HG02642 (cell line): ENCODE results near the gene TXLNA.
"Not testable (repeated sequence)": the region's sequence is repeated elsewhere in the genome, so short reads cannot be mapped to it uniquely, and the experiment has no call there.

Experiments used
- ATAC-seq: cut with Tn5 transposase; IDR thresholded peaks from one replicate; pipeline ENCODE4 v1.9.1; 2021; ENCODE audit warnings: mild to moderate bottlenecking; ENCODE audit not compliant: unreplicated experiment, poor library complexity

TXLNA gene

DNA sequence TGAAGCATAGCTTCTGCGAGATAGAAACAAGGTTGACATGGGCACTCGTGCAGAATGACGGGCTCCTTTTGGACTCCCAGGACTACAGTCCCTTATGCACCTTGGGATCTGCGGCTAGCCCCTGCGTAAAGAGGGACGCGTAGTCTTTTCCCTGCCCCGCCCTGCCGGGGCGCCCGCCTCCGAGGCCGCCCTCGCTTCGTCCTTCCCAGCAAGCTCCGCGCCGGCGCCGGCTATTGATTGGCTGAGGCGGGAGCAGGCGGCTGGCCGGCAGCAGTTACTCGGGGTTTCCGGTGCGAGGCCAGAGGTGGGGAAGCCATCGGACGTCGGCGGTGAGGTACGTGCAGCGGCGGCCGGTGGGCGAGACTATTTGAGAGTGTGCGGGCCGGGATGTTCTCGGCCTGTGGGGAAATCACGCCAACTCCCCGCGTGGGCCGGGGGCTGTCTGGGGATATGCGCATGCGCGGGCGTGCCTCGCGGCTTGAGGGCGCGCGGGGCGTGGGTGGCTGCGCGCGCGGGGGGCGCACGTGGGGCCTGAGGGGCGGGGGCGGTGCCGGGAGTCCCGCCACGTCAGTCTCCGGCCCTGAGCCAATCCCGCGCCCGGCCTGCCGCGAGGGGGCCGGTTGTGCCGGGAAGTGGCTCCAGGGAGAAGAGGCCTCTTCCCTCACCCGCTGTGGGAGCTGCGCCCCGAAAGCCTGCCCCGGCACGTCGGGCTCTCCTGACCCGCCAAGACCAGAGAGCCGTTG, at the start of gene TXLNA:
TSS of gene TXLNA (plus strand) at position 233 of the 743 bp plus-strand sequence. CDS start 671 bp downstream, outside the sequence.
- peak; percentile 86 for ATAC-seq

DNA sequence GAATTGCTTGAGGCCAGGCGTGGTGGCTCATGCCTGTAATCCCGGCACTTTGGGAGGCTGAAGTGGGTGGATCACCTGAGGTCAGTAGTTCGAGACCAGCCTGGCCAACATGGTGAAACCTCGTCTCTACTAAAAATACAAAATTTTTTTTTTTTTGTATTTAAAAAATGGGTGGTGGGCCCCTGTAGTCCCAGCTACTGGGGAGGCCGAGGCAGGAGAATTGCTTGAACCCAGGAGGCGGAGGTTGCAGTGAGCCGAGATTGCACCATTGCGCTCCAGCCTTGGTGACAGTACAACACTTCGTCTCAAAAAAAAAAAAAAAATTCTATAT, 45.6 kb upstream of the TXLNA start:
- not testable (repeated sequence) for ATAC-seq

DNA sequence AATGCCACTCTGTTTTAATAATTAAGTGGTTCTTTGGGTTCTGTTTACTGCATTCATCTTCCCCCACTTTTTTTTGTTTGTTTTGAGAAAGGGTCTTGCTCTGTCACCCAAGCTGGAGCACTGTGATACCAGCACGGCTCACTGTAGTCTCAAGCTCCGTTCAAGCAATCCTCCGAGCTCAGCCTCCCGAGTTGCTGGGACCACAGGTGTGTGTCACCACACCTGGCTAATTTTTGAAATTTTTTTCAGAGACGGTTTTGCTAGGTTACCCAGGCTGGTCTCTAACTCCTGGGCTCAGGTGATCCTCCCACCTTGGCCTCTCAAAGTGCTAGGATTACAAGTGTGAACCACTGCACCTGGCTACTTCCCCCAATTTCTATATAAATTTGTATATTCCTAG, 42.4 kb upstream of the TXLNA start:
- ATAC-seq = no peak

DNA sequence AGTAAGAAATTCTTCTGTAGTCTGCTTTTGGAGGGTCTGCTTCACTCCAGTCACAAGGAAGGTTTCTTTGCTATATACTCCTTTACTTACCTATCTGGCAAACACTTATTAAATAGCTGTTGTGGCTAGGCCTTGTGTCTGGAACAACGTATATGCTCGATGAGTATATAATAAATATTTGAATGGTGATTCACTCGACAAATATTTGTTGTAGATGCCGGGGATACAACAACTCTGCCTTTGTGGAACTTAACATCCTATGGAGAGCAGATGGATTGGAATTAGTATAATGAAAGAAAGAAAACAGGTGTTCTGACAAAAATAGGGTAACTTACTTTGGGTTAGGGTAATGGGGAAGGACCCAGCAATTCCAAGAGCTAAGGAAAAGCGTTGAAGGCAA, 40.5 kb upstream of the TXLNA start:
- no peak for ATAC-seq

DNA sequence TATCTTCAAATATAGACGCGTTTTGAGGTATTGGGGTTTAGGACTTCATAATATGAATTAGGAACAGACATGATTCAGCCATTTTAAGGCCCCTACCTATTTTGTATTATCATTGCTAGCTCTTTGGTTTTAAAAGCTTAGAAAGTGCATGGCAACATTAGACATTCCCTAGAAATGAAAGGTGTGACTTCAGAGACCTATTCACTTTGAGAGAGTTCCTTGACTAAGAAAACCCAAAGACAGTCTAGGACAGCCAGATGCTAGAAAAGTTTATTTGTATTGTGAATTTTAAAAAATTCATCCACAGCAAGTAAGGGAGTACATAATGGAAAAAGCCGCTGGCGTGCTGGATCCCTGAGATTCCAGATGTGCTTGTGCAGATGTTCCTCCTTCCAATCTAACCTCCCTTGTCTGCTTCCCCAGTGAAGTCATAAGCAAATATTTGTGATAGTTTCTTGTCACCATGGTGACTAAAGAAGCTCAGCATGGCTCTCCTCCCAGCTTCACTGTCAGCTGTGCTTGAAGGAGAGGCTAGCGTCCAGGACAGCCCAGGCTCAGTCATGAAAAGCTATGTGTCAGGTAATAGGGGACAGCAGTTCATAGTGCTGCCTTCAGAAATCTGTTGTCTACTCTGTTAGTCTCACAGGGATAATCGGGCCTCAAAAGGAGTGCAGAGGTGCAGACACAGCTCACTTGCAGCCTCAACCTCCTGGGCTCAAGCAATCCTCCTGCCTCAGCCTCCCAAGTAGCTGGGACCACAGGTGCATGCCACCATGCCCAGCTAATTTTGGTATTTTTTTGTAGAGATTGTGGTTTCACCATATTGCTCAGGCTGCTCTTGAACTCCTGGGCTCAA, 36.8 kb upstream of the TXLNA start:
- no peak for ATAC-seq

DNA sequence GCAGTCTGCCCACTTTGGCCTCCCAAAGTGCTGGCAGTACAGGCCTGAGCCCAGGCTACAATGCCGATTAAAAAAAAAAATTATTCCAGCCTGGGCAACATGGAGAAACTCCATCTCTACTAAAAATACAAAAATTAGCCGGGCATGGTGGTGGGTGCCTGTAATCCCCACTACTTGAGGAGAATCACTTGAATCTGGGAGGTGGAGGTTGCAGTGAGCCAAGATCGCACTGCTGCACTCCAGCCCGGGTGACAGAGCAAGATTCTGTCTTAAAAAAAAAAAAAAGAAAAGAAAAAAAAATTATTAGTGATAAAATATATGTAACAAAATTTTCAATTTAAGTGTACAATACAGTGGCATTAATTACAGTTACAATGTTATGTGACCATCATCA, 36.2 kb upstream of the TXLNA start:
- ATAC-seq = not testable (repeated sequence)

DNA sequence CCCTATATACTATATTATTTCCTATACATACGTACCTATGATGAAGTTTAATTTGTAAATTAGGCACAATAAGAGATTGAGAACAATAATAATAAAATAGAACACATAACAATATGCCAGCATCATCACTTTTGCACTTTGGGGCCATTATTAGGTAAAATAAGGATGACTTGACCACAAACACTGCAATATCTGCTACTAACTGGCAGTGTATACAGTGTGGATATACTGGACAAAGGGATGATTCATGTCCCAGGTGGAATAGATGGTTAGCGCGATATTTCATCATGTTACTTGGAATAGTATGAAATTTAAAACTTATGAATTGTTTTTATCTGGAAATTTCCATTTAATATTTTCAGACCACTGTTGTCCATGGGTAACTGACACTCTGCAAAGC, 35.4 kb upstream of the TXLNA start:
- no peak for ATAC-seq

DNA sequence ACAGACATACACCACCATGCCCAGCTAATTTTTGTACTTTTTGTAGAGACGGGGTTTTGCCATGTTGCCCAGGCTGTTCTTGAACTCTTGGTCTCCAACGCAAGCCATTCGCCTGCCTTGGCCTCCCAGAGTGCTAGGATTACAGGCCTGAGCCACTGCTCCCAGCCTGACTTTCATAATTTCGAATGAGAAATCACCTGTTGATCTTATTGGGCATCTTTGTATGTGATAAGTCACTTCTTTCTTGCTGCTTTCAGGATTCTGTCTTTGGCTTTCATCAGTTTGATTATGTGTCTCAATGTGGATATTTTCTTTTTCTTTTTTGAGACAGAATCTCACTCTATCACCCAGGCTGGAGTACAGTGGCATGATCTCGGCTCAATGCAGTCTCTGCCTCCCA, 31.7 kb upstream of the TXLNA start:
- ATAC-seq = not testable (repeated sequence)

DNA sequence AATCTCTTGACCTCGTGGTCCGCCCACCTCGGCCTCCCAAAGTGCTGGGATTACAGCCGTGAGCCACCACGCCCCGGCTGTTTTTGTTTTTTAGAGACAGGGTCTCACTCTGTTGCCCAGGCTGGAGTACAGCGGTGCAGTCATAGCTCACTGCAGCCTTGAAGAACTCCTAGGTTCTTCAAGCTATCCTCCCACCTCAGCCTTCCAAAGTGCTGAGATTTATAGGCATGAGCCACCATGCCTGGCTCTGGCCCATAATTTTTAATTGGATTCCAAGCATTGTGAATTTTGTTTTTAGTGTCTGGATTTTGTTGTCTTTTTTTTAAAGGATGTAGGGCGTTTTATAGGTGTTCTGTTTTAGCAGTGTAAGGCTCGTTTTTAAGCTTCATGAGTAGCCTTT, 28.6 kb upstream of the TXLNA start:
- ATAC-seq = no peak

DNA sequence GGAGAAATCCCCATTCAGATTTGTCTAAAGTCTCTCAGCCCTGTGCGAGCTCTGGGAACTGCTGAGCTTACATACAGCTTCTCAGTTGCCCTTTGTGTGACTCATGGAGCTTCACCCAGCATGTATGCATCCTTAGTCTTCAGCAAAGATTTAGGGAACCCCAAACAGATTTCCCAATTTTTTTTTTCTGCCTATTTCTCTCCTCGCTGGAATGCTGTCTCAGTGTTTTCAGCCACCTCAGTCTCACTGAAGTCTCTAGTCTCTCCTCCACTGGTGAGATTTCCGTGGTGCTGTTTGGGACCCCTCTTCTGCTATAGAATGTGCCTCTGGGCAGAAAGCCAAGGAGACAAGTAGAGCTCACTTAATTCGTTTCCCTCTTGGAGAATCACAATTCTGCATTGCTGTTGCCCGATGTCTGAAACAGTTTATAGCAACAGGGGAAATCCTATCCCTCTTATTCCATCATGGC, 28.1 kb upstream of the TXLNA start:
- no peak for ATAC-seq

DNA sequence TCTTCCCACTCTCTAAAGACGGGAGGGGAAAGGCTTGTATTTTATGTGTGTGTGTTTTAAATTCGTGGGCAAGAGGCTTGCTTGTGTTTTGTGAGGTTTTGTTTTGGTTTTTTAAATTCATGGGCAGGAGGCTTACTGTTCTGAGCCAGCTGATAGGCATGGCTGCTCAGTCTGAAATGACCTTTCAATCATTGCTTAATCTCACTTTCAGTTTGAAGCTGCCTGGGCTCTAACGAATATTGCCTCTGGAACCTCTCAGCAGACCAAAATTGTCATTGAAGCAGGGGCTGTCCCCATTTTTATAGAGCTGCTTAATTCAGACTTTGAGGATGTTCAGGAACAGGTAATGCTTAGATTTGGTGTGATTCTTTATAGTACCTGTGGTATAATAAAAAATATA, 20.3 kb upstream of the TXLNA start:
- no peak for ATAC-seq

DNA sequence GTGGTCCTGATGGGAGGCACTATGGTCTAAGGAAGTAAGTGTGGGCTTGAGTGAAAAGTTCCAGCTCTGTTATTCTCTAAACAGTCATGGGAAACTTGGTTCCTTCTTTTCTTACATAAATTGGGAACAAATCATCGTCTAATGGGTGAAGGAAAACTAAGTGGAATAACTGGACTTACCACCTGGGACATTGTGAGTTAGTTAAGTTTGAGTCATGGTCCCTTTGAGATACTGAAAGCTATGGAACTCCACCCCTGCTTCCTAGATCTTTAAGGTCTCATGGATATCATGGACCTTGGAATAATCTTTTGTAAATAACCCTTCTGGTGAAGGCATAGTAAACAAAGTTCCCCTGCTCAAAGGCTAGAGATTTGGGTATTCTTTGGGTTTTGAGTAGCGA, 16.1 kb upstream of the TXLNA start:
- no peak for ATAC-seq

DNA sequence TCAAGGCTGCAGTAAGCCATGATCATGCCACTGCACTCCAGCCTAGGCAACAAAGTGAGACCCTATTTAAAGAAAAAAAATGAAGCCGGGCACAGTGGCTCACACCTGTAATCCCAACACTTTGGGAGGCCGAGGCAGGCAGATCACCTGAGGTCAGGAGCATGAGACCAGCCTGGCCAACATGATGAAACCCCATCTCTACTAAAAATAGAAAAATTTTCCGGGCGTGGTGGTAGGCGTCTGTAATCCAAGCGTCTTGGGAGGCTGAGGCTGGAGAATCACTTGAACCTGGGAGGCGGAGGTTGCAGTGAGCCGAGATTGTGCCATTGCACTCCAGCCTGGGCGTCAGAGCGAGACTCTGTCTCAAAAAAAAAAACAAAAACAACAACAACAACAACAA, 13.8 kb upstream of the TXLNA start:
- not testable (repeated sequence) for ATAC-seq

DNA sequence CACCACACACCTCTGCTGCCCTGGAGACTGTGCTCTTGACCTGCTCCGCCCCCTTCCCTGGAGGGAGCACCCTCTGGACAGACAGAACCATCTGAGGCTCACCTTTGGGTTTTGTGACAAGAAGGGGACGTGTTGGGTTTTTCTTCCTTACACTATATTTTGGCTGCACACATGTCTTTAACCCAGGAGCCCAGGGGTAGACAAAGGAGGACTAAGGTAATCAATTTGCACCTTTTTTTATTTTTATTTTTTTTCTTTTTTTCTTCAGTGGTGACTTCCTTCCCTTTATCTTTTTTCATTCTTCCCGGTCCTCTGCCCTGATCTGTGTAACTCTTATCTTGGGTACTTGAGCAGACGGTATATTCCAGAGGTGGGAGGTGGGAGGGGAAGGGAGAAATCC, 8.5 kb upstream of the TXLNA start:
- no peak for ATAC-seq

DNA sequence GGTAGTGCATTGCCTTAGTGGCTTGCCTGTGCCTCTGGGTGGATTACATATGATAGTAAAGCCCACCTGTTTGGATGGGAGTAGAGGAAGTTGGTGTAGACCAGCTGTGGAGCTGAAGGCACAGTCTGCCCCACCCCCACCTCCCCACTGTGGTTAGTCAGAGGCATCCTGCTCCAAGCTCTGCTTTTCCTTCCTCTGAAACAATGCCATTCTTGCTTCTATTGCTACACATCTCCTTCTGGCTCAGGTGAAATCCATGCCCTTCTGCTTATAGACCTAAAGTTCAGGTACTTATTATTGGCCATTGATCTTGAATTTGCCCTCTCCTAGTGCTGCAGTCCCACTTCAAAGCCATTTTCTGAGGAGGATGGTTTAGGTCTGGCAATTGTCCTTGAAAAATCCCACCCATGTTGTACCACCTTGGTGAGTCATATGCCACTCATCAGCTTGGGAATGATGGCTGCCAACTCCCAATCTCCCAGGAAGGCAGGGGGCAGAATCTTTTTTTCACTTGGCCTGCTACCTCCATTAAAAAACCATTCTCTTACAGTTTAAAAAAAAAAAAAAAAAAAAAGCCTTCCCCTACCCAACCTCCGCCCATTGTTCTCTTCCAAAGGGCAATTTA, 6.7 kb upstream of the TXLNA start:
- ATAC-seq = no peak

DNA sequence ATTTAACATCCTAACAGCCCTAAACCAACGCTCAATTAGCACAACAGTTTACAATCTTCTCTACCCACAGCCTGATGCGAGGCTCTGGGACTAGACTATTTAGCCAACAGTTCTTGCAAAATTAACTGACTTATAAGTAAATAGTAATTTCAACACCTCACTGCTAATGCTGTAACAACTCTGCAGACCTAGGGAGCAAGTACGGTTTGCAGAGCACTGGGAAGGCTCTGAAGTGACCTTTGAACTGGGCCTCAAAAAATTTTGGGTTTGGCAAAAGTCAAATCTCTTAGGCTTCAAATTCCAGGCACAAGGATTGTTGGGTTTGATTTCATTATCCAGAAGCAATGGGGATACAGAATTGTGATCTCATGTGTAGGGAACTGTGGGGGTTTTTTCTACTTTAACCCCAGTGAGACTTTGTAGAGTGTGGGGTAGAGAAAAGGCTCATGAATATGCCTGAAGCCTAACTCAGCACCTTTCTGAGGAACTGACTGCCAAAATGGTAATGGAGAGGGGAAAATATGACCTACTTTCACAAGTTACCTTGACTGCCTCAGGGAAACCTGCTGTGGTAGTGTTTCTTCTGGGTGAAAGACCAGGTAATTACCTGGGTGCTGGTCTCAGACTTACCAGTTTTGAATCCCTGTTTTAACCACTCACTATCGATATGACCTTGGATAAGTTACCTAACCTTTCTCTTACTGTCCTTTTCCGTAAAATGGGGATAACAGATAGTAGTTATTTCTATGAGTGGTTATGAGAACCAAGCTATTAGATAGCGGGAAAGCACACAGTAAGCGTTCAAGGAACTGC, 889 bp upstream of the TXLNA start:
- ATAC-seq = no peak

DNA sequence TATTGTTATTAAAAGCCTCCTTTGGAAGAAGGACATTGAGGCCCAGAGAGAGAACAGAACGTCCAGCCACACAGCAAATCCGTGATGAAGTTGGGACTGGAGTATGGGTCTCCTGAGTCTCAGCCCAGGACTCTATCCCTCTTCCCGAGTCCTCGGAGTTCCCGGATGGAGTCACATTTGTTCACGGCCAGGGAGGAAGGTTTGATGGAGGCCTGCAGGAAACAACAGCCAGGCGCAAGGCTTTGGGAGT, 357 bp upstream of the TXLNA start:
- ATAC-seq = peak; percentile 3

DNA sequence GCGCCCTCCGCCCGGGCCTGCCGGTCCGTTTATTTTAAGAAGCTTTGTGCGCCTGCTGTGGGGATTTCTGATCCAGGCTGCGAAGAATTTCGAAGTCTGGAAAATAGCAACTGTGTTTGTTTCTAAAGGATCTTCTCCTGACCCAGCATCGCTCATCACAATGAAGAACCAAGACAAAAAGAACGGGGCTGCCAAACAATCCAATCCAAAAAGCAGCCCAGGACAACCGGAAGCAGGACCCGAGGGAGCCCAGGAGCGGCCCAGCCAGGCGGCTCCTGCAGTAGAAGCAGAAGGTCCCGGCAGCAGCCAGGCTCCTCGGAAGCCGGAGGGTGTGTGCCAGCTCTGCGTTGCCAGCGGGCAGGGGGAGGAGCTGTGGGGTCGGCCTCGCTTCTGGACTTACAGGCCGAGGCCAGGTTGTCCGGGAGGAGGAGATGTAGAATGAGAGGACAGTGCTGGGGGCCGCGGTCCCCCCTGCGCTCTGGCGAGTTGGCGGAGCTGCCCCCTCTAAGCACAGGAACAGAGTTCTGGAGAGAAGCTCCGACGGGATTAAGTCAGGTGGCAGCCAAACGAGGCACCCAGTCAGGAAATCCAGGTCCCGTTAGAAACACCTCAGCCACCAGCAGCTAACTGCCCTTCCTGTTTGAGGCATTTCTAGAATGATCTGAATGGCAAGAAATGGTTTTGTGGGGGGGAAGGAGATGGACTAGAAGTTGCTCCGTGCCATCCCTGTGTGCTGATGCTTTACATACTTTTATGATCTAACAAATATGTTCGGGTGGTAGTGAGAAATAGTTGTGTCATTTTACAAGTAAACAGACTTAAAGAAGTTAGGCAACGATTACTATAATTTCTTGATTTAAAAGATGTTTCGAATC, 948 bp downstream of the TXLNA start:
- no peak for ATAC-seq

DNA sequence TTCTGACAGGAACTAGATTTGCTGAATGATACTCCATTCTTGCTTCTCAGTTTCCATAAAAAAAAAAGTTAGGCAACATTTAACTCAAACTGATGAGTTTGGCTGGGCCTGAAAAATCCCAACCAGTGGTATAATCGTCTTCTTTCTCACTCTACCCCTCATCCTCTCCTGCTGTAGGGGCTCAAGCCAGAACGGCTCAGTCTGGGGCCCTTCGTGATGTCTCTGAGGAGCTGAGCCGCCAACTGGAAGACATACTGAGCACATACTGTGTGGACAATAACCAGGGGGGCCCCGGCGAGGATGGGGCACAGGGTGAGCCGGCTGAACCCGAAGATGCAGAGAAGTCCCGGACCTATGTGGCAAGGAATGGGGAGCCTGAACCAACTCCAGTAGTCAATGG, 1.6 kb downstream of the TXLNA start:
- no peak for ATAC-seq

DNA sequence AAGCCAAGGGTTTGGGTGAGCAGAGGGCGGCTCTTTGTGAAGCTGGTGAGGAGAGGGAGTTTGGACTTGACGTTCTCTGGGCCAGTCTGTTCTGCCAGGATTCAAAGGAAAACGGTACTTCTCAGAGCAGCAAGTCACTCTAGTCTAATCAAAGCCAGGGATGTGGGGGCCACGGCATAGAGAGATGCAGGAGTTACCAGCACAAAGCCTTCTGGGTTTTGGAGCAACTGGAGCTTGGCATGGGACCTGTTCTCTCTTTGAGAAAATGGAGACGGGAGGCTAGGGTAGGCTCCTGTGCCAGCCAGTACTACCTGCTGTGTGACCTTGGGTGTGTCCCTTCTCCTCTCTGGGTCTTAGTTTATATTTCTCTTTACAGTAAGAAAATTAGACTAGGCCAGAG, 2.1 kb downstream of the TXLNA start:
- no peak for ATAC-seq
